GM19351 (cell line): ENCODE measurements around the gene SRSF8.
"Not testable (repeated sequence)": the region's sequence is repeated elsewhere in the genome, so short reads cannot be mapped to it uniquely, and the experiment has no call there.

Experiments used
- ATAC-seq: cut with Tn5 transposase; IDR thresholded peaks from one replicate; pipeline ENCODE4 v1.9.1; 2021; ENCODE audit warnings: mild to moderate bottlenecking, moderate library complexity; ENCODE audit not compliant: unreplicated experiment

SRSF8 gene

DNA sequence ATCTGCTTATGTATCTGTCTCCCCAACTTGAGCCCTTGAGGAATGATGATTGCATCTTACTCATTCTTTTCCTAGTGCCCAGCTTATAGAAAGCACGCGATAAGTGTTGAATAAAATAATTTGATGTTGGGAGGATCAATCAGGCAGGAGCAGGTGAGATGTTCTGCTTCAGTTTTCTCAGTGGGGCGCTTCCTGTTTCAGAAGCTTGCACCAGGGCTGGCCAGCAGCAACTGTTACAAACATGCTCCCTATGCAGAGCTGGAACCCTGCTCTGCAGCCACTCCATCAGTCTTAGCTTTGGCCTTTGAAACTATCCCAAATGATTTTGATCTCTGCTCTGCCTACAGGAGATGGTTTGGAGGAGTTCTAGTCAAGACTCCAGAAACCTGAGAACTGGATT lies 26.8 kb downstream of the SRSF8 start:
- no peak for ATAC-seq

DNA sequence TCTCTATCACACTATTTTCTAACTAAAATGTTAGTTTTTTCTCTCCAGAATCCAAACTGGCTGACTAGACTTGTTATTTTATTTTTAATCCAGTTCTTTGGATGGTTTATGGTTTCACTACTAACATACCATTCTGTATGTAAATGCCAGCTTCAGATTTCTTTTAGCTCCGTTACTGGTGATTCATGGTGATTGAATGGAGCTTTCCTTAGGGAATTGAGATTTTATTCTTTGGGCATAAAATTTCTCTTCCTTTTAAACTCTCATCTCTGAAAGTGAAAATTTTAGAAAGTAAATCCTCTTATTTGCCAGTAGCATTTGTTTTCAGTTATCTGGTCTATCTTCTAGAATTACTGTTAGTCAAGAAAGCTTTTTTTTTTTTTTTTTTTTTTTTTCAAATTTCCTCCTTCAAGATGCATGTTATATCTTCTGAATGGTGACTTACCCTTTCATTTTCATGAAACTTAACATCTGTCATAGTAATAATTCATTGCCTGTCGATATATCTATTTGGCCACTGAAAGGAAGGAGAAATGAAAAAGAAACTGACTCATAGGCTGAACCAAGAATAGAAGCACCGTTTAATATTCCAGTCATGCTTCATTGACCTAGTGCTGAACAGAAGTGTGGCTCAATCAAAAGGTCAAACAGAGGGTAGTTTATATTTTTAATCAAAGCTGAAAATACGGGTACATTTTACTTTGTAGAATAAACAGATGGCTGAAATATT lies 29.3 kb downstream of the SRSF8 start:
- peak; percentile 82 for ATAC-seq

DNA sequence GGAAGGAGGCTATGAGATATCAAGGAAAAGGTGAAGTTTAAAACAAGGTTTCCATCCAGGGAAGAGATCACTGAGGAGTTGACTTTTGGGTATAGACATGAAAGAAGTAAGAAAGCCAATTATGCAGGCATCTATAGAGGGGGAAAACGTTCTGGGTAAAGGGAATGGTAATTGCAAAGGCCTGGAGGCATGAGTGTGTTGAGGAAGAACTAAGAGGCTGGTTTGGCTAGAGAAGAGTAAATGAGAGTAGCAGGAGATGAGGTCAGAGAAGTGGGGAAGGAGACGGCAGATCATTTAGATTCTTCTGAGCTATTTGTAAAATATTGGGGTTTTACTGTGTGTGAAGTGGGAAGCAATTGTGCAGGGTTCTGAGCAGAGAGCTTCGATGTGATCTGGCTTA lies 30.5 kb downstream of the SRSF8 start:
- ATAC-seq, result no peak

DNA sequence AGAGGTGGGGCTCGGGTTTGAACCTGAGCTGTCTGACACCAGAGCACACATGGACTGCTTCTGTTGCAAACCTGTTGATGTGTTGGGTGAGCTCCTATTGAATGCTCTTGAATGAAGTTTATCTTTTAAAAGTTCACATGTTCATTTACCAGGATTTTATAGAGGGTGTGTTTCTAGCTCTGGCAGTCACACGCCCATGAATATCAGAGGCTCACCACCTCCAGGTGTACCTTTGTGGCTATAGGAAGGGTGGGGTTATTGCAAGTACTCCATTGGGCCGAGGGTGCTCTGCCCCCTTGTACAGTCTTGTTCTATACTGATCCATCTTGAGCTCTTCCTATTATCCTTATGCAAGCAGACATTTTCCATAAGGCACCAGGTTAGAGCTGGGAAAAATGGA lies 32.1 kb downstream of the SRSF8 start:
- ATAC-seq, result no peak

DNA sequence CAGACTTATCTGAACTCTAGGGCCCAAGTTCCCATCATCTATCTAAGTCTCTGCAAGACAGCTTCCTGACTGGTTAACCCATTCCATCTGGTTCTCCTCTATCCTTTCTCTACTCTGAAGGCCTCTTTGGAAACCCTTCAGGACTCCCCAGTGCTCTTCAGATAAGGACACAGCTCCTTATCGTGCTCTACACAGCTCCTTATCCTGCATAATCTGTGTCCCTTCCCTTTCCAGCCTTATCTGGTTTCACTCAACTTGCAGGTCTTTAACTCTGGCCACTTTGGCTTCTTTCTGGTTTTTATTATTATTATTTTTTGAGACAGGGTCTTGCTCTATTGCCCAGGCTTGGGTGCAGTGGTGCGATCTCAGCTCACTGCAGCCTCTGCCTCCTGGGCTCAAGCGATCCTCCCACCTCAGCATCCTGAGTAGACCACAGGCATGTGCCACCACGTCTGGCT lies 33.5 kb downstream of the SRSF8 start:
- ATAC-seq, result no peak

DNA sequence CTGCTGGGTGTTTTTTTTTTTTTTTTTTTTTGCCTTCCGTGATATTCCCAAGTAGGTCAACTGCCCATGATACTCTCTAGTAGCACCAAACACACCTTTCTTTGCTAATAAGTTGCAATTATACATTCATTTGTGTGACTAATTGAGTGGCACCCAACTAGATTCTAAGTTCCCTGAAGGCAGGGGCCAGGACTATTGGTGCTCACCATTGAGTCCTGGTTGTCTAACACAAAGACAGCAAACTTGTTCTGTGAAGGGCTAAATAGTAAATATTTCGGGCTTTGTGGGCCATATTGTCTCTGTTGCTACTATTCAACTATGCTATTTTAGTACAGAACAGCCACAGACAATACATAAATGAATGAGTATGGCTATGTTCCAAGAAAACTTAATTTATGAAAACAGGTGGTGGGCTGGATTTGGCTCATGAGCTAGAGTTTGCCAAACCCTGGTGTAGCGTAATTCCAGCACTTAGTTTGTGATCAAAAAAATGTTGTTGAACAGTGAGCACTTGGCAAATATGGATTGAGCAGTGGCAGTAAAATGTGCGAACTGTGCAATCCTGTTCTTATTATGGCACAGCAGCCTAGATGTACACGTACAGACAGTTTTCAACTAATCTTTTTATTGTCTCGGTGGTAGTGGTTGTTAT lies 34.3 kb downstream of the SRSF8 start:
- ATAC-seq, result no peak

DNA sequence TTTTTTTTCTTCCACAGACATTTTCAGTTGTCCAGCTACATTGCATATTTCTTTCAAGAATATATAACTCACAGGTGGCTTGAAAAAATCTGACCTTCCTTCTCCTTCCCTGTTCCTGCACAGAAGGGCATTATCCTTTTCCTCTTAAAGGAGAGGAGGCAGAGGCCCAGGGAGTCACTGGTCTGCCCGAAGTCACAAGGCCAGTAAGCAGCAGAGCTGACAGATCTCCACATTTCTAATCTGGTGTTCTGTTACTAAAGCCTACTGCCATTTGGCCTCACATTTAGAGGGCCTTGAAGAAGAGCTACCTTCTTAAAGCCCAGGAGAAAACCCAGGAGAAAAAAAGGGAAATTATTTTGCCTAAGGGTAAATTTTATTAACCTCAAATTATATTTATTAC lies 35.2 kb downstream of the SRSF8 start:
- ATAC-seq, result no peak

DNA sequence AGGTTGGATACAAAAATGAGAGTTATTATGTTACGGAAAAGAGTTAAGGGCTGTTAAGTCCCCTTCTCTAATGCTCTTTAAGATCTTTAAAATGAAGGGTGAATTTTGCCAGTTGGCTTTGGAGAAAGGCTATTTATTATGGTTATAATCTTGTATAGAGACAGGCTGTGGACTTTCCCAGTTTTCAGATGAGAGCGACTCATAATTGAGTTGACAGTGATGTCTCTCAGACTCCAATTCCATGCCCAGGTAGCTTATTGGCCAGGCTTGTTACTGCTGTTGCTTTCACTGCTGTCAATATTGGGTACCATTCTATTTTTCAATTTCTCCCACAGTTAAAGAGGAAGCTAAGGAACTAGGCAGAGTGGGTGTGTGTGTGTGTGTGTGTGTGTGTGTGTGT lies 36.0 kb downstream of the SRSF8 start:
- no peak for ATAC-seq

DNA sequence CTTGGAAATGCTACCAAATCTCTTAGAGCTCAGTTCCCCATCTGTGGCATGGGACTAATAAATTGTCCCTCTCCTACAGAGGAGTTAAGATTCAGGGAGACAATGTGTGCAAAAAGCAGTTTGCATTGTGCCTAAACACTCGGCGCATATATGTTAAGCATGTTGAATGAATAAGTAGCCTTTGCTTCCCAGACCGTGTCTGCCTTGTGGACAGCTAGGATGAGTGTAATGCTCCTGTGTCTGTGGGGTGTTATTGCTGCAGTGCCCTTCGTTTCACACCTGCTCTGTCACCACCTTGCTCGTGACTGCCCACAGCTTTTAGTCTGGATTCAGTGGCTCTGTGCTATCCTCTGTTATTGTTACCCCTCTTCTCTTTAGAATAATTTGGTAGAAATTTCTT lies 37.0 kb downstream of the SRSF8 start:
- ATAC-seq, result no peak

DNA sequence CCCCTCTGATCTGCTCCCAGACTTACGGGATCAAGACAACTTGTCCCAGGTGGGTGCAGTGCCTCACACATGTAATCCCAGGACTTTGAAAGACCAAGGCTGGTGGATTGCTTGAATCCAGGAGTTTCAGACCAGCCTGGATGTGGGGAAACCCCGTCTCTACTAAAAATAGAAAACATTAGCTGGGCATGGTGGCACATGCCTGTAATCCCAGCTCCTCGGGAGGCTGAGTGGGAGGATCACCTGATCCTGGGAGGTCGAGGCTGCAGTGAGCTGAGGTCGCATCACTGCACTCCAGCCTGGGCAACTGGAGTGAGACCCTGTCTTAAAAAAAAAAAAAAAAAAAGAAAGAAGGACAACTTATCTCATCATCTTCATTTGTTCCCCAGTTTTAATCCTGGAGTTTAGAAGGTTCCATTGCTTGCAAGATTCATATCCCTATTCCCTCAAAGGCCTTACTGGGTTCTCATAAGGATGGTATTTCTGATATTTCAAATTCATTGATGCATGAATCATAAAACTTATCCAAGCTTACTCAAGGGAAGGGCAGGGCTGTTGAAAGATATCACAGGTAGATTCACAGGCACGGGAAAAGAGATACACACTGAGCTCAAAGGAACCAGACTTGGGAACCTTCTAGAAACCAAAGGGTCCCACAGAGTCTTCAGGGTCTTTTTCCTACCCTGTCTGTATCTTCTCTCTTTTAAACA lies 37.6 kb downstream of the SRSF8 start:
- ATAC-seq, result no peak

DNA sequence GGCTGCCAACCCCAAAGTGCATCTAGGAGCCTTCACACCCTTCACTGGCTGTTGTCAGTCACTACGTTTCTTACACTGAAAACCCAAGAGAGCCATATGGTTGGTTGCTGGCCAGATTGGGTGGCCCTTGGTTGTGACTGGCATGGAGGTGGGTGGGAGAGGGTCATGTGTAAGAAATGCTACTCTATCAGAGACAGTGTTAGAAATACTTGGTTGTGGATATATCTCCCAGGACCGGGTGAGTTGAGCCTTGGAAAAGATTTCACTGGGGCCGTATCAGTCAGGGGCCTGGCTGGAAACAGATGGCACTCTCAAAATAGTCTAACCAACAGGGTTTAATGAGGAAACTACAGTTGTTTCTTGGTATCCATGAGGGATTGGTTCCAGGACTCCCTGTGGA lies 38.1 kb downstream of the SRSF8 start:
- no peak for ATAC-seq

DNA sequence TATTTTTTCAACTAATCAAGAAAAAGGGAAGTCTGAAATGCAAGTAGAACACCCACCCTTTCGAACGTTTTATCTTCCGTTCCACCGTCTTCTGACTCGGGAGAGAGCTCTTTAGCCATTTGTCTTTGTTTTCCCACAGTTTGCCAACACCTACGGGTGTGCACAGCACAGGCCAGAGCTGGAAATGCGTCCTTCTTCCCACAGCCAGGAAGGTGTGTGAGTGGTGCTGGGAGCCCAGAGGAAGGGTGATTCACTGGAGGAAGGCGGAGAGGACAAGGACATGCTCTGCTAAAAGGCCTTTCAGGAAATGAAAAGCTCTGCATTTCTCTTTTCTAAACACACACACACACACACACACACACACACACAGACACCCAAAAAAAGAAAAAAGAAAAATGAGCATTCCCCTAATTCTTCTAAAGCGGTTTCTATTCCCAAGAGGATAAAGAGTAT lies 41.5 kb downstream of the SRSF8 start:
- ATAC-seq, result no peak

DNA sequence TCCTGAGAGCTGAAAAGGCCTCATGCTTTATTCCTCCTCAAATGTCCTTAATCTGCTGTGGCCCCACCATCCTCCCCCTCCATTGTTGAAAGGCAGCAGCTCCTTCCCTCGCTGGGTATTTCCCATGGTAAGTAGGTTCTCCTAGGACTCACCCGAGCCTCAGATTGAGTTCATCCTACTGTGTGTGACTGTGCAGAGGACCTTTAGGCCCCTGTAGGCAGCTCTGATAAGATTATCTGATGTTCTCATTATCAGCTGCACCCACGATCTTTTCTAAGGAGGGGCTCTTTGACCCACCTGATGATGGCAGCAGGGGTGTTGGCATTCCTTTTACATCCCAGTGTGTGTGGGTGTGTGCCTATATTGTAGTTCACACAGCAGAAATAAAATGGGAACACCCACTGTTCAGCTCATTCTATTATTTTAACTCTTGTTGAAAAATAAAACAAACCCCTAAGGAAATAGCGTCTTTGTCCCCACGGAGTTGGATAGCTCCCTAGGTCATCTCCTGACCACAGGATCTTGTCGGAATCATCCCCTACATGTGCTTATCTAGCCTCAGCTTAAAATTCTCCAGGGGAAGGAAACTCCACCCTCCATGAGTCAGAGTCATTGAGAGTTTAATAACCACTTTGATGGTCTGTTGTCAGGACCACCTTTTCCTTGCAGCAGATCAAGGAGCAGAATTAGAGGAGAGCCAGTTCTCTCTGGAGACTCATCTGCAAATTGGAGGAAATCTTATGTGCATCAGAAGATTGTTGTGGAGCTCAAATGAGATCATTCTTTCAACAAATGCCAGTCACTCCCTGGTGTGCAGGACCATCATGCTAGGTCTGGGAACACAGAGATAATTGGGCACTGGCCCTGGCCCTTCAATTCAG lies 42.2 kb downstream of the SRSF8 start:
- ATAC-seq, result no peak

DNA sequence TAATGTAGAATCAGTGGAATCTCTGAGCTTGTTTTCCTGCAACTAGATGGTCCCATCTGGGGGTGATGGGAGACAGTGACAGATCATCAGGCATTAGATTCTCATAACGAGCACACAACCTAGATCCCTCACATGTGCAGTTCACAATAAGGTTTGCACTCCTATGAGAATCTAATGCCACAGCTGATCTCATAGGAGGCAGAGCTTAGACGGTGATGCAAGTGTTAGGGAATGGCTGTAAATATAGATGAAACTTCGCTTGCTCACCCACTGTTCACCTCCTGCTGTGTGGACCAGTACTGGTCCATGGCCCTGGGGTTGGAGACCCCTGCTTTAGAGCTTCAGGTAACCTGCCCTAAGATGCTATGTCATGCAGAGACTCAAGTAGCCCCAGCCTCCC lies 44.8 kb downstream of the SRSF8 start:
- not testable (repeated sequence) for ATAC-seq

DNA sequence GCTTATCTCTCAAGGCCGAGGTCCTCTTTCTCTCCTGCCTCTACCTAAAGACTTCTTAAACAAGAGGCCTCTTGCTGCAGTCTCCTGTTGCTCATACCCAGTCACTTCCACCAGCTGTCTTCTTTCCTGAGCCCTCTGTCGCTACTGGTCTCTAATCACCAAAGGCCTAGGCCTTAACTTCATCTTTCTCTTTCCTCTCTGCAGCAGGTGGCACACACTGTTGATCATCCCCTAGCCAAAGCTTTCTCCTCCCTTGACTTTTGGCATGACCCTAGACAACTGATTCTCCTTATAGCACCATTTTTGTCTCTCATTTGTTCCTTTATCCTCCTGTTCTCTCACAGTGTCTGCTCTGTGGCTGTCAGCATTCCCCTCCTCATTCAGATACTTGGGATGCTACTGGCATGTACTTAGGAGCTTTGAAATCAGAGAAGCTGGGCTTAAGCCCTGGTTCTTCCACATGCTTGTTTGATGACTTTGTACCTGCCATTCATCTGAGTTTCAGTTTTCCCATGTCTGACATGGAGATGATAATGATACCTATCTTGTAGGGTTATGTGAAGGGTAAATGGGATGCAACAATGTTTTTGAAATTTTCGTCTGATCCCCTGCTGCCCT lies 45.3 kb downstream of the SRSF8 start:
- no peak for ATAC-seq

DNA sequence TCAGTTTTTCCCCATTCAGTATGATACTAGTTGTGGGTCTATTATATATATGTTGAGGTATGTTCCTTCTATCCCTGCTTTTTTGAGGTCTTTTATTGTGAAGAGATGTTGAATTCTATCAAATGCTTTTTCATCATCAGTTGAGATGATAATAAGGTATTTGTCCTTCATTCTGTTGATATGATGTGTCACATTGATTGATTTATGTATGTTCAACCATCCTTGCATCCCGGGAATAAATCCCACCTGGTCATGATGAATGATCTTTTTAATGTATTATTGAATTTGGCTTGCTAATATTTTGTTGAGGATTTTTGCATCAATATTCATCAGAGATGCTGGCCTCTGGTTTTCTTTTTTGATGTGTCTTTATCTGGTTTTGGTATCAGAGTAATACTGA lies 48.9 kb downstream of the SRSF8 start:
- no peak for ATAC-seq

DNA sequence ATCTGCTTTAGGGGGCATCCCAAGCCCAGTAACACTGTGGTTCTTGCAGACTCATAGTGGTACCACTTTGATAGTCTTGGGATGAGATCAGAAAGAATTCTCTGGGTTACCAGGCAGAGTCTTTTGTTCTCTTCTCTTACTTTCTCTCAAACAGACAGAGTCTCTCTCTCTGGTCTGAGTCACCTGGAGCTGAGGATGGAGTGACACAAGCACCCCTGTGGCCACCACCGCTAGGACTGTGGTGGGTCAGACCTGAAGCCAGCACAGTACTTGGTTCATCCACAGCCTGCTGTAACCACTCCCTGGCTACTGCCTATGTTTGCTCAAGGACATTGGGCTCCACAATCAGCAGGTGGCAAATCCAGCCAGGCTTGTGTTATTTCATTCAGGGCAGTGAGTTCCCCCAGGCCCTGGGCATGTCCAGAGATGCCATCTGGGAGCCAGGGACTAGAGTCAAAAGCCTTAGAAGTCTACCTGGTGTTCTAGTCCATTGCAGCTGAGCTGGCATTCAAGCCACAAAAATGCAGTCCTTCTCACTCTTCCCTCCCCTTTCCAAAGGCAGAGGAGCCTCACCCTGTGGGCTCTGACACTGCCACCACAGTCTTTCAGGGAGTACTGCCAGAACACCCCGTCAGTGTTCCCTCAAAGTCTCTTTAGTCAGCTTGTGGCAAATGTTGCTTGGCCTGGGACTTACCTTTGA lies 52.8 kb downstream of the SRSF8 start:
- no peak for ATAC-seq
